HG02678 (cell line): ENCODE data around the gene HMGA1.
A peak's percentile ranks its signal among the peaks of the same experiment; 100 is the strongest.

Experiments
- ATAC-seq: cut with Tn5 transposase; IDR thresholded peaks from one replicate; pipeline ENCODE4 v1.9.1; 2021; ENCODE audit warnings: mild to moderate bottlenecking, moderate library complexity; ENCODE audit not compliant: unreplicated experiment

Gene HMGA1

DNA sequence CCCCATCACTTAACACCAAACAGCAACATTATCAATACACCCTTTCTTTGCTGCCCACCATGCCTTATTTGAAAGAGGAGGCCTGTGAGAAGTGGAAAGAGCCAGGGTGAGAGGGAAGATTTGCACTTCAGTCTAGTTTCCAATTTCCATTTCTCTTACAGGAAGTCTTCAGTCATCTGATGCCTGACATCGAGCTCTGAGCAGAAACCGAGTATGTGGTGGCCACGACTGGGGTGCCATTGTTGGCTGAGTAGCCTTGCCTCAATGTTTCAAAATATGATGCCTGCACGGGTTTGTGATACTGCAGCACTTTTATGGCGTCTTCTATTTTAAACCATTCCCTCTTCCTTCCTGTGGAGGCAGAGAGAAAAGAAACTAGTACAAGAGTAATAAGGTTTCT lies 51.9 kb downstream of the HMGA1 start:
- no peak for ATAC-seq

DNA sequence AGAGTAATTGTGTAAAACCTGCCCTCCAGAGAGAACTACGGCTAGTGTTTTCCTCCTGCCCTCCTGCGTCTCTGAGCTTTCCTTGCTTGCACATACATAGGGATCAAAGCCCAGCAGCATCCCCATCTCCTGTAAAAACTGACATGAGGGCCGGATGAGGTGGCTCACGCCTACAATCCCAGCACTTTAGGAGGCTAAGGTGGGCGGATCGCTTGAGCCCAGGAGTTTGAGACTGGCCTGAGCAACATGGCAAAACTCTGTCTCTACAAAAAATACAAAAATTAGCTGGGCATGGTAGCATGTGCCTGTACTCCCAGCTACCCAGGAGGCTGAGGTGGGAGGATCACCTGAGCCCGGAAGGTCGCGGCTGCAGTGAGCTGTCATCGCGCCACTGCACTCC lies 52.5 kb downstream of the HMGA1 start:
- ATAC-seq, result no peak

DNA sequence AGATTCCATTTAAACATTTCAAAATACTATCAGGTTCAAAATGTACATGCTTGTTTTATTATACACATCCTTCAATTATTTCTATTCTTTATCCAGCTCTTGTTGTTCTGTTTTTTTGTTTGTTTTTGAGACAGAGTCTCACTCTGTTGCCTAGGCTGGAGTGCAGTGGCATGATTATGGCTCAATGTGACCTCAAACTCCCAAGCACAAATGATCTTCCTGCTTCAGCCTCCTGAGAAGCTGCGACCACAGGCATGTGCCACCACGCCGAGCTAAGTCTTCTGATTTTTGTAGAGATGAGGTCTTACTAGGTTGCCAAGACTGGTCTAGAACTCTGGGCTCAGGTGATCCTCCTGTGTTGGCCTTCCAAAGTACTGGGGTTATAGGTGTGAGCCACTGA lies 56.3 kb downstream of the HMGA1 start:
- ATAC-seq, result no peak

DNA sequence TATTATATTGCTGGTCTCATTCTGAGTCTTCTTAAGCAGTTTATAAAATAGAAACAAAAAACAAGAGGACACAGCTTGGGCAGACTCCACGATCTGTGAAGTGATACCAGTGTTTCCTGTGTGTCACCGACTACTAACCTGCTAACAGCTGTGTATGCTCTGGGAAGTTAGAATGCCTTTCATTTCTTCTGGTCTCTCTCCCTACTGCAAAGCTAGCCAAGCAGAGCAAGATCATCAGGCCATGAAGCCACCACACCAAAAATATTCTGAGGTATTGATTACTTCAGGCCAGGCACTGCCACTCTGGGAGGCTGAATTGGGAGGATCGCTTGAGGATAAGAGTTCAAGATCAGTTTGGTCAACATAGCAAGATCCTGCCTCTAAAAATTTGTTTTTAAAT lies 59.0 kb downstream of the HMGA1 start:
- ATAC-seq, result peak; percentile 93
